ENCODE data around the gene ZBTB7C.
A peak's percentile ranks its signal among the peaks of the same experiment; 100 is the strongest.

ZBTB7C gene

DNA sequence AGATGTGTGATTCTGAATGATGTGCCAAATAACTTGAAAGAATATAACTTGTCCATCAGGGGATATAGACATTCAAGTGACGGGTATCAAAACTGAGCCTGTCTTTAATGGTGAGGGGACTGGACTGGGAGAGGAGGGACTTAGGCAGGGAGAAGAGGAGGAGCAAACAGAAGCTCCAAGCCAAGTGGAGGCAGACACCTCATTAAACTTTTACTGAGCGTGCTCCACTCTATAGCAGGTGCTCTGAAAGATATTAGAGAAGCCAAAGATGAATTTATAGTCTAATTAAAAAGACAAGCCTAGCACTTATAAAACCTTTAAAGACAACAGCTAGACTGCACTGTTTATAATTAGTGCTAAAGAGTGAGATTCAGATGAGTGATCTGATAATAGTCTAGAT is 431.0 kb downstream of the ZBTB7C start:
- peak; percentile 18 for DNase-seq
